NCI-H2196 (cell line): ENCODE data around the gene HIC1.

Experiments
- DNase-seq: peaks from one replicate; lab custom pipeline; 2025; ENCODE audit not compliant: unreplicated experiment; lab: John Stamatoyannopoulos, UW

The HIC1 gene

DNA sequence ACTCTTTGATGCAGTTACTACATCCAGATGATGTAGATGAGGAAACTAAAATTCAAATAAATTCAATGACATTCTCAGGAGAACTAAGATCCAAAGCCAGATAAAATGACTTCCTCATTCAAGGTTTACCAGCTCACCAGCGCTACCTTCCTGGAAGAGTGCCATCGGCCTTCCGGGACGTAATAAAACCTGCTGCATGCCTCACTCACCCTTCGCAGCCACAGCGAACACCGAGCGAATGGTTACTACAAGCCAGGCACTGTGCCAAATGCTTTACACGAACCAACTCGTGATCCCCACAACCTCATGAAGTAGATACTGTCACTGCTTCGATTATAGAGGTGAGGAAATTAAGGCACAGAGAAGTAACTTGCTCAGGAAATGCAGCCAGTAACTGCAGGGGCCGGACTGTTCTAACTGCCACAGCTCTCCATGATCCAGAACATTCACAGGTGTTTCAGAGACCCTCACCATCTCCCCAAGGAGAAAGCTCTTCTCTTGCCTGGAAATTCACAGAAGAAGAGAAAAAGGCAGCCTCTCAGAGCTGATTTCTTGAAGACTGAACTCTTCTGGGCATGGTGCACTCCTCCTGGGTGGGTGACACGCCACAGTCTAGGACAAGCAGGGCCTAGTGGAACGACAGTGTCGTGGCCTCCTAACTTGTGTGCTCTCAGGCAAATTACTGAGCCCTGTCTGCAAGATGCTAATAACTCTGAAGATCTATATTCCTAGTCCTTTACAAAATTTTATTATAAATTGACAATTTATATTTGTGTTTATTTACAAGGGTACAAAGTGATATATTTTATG lies 46.8 kb downstream of the HIC1 start:
- peak; percentile 65 for DNase-seq

DNA sequence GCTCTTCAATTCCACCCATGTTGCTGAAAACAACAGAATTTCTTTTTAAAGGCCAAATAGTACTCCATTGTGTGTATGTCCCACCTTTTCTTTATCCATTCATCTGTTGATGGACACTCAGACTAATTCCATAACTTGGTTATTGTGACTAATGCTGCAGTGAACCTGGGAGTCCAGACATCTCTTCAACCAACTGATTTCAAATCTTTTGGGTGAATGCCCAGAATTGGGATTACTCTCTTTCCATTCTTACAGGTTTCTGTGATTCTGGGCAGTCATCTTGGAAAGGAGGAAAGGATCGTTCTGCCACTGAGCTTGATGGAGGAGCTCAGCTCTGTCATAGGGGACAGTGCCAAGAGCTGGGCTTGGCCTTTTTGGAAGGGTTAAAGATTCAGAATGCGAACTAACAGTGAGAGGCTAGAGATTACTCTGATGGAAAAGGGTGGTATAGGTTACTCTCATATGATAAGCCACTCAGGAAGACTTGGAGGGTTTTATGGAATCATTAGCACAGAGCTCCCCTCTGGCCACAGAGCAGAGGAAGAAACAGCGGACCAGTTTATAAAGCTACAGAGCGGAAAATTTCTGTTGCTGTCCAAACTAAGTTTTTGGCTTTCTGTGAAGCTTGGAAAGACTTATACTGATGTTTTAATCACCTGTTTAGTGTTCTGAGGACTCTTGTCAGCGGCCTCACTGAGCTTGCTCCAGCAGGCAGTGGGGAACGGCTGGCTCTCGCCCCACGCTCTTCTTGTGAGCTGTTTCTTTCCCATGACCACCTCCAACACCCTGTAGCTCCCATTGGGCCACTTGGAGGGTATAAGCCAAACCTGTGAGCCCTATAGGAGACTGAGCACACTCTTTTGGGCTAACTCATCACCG lies 48.3 kb downstream of the HIC1 start:
- peak; percentile 5 for DNase-seq

DNA sequence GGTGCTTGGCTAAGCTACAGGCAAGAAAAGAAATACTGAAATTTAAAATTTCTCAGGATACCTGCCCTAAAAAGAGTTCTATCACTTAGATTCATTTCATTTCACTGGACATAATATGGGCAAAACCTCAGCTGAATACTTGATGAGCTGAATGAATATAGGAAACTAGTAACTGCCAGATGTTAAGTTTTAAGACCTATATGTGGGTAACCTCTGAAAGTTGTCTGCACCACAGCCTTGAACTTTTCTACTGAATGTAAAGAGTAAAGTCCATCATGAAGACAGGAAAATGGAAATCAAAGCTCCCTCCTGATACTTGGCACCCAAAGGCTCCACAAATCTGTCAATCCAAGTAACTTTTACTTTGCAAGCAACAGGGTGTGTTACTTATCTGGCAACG lies 50.8 kb downstream of the HIC1 start:
- DNase-seq, result no peak

DNA sequence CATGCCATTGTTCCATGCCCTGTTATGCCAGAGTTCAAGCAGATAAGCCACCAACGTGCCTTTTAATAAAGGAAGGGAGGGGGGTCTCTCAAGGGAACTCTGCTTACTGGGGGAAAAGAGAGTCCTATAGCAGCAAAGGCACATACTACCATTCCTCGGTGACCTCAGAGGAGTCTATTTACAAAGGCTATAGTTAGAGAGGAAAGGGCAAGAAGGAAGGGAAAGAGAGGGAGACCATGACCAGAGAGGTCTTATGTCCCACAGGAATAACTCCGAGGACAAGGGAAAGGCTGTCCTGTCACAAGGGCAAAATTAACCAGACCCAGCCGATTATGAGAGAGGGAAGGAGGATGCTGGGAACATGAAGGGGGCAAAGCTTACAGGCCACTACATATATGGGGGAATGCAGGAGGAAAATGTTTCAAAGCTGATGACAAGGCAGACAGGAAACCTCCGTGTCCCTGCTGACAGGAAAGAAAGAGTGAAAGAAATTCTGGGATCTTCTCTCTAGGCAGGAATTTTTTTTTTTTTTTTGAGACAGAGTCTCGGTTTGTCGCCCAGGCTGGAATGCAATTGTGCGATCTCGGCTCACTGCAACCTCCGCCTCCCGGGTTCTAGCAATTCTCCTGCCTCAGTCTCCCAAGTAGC lies 51.5 kb downstream of the HIC1 start:
- DNase-seq, result no peak

DNA sequence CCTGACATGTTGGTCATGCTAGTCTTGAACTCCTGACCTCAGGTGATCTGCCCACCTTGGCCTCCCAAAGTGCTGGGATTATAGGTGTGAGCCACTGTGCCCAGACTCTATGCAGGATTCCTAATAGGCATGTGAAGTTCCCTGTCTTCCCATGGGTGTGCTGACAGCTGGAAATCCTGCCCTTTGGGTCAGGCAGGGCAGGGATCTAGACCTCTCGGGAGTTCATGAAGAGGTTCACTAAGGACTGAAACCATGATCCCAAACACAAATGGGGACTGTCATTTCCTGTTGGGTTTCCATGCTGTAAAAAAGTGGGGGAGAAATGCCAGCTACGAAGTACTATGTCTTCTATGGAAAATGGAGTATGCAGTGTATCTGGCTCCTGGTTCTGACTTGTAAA lies 52.1 kb downstream of the HIC1 start:
- no peak for DNase-seq

DNA sequence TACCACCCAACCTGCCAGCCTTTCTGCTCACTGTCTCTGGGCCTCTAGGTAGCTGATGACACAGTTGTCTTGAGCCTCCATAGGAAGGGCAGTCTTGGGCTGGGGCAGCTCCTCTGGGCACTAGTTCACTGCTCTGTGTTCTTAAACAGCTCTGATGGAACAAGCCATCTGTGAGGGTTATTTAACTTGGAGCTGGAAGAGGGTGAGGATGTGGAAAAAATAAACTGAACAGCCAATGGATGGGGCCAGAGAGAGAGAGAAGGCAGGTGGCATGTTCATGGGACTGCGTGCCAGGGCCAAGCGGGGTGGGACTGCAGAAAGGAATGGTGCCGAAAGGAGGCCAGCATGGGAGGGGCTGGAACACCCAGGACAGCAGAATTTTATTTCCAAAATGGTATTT lies 52.6 kb downstream of the HIC1 start:
- DNase-seq, result no peak

DNA sequence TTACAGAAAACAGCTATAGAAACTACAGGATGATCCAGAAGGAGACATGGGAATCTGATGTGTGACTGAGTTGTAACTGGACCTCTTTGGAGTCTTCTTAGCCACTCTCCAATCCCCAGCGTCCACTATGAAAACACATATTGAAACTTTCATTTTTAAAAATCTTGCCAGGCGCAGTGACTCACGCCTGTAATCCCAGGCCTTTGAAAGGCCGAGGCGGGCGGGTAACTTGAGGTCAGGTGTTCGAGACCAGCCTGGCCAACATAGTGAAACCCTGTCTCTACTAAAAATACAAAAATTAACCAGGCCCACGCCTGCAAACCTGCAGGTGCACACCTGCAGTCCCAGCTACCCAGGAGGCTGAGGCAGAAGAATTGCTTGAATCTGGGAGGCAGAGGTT lies 53.3 kb downstream of the HIC1 start:
- DNase-seq, result no peak

DNA sequence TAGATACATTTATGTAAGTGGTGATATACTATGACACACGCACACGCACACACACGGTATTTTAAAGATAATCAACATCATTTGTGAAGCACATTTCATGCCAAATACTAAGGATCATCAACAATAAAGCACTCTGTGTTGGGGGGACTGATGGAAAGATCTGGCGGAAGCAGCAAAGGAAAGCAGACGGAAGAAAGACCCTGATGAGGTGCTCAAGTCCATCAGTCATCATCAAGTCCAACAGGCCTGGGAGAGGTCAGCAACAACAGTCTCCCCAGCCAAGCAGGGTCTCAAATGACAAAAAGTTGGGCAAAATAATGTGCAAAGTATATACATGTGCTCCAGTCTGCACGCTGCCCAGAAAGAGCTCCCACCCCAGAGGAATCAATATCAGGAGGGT lies 55.5 kb downstream of the HIC1 start:
- DNase-seq, result no peak

DNA sequence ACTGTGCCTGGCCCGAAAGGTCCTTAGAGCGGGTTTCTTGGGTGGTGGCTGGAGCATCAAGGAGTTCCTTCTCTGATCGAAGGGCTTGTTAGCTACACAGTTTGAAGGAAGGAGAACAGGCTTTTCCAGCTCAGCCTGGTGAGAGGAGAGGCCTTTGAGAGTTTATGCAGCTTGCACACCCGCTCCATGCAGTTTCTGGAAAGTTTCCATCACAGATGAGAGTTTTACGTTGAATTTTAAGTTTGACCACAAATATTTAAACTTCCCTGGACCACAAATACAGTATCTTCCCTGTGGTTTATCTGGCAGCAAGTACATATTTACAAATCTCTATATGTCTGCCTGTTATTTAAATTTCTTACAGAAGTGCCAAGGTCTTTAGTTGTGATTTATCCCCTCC lies 56.8 kb downstream of the HIC1 start:
- DNase-seq, result no peak
